Measurements from ENCODE around the gene TREML2.
"Not testable (repeated sequence)": the region's sequence is repeated elsewhere in the genome, so short reads cannot be mapped to it uniquely, and the experiment has no call there.

TREML2 gene

DNA sequence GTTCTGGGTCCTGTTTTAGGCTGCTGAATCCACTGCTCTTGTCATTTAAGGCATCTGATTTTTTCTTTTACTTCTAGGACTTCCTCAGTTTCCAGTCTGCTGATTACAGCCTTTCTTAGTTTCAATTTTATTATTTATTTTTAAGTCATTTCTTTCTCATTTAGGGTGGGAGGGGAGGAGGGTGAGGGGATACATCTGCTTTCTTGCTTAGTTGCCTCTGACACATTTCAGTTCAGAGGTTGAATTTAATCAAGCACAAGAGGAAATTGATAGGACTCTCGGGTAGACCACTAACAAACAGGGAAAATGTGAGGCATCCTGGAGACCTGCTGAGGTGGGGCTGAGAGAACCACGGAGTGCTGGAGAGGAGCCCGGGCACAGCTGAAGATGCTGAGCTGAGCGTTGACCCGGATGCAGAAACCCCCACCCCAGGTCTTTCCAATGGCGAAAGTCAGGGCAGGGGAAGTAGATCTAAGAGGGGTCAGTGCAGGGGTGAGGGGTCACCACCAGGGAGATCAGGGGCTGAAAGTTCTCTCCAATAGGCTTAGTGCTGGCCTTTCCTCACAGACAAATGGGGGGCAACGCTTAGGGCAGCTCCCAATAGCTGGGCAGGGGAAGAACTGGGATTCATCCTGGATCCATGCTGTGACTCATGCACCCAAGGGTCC is 7.6 kb upstream of the TREML2 start:
- DNase-seq, result no peak

DNA sequence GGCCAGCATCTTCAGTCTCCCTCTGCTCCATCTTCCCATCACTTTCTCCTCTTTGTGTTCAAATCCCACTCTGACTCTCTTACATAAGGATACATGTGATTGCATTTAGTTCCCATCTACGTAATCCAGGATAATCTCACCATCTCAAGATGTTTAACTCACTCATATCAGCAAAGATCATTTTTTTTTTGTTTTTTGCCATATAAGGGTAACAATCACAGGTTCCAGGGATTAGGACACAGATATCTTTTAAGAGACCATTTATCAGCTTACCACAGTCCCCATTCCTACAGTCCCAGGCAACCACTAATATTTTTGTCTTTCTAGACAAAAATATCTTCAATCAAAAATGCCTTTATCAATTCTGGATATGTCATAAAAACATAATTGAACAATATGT is 3.2 kb upstream of the TREML2 start:
- DNase-seq, result no peak

DNA sequence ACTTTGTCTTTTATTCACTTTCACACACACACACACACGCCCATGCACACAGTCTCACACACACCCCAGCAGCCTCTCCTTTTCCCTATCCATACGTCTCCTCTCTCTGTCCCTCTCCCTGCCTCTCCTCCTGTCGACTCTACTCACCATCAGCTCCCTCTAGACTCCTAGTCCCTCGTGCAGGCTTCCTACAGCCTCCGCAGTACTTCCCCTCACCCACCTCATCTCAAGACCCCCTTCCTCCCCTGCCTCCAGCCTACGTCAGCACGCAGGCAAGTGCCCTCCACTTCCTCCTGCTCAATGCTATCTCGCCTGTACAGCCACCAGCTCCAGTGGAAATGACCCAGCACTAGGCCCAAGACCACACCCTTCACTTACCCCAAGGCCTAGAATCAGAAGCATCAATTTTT is 820 bp upstream of the TREML2 start:
- DNase-seq, result no peak

DNA sequence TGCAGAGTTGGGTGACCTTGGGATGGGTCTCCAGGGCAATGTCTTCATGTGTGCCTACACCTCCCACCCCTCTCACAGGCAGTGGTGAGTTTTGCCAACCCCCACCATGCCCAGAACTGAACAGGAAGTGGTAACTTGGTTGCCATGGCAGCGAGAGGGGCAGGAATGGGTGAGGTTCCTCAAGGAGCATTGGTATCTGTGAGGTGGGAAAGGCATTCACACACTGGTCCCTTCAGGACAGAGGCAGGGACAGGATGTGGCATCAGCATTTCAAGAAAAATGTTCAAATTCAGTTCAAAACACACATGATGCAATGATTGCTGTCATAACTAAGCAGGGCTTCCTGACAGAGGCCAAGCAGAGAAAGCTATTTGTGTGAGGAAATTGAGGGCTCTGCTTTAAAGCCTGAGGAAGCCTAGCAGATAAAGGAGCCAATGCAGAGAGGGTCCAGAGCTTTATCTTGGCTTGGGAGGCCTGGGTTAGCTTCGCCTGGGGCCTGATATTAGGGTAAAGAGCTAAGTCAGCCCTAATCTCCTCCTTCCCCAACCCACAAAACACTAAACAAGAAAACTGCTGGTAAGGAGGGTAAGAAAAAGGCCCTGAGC is 551 bp downstream of the TREML2 start:
- no peak for DNase-seq

DNA sequence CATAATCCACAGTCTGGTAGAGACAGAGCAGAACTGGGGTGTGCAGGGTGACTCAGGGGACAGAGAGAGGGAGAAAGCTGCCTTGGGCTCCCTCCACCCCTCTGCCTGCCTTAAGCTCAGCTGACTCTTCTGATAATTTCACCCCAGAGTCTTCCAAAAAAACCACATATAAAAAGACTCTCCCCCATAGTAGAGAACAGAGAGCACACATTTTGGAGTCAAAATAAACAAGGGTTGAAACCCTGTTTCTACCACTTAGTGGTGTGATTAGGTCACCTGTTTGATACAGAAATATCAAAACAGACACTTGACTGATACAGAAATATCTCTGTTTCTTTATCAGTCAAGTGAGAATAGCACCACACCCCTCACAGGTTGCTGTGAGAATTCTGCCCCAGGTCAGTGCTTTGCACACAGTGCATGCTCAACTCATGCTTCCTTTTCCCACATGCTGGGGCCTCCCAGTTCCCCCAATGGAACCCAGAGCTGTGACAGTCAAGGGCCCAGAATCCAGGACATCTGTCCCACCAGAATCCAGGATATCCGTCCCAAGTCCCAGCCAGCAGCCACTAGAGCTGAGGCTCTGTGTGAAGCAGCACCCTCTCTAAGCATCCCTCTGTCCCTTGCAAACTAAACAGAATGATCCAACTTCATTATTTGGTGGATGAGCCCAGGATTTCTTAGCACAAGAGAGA is 1.2 kb downstream of the TREML2 start:
- no peak for DNase-seq

DNA sequence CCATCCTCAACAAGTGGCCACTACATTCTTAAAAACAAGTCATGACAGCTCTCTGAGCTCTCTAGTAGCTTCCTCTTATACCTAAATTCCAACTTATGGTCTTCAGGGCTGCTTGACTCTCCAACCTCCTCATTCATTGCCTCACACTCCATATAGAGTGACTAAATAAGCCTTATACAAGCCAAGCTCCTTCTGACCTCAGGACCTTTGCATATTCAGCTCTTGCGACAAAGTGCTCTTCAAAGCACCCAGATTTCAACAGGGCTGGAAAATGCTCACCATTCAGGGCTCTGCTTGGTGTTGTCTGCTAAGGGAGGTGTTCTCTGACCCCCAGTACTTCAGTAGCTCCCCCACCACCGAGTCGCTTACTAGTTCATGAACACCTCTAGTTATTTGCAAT is 3.7 kb downstream of the TREML2 start:
- no peak for DNase-seq

DNA sequence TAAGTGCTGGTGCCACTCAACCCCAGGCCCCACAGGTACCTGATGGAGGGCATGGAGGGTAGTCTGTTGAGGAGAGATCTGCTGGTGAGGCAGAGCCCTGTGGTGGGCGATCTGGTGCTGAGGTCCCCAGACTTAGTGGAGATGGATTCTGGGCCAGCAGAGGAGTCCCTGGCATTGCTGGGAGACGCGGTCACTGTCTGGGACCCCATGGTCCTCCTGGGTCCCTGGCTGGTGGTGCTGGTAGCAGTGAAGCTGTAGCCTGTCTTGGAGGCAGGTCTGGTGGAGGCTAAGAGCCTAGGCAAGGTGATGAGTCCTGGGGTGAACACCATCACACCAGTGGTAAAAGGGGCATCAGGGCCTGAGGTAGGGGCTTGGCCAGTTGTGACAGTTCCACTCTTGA is 6.6 kb downstream of the TREML2 start:
- no peak for DNase-seq

DNA sequence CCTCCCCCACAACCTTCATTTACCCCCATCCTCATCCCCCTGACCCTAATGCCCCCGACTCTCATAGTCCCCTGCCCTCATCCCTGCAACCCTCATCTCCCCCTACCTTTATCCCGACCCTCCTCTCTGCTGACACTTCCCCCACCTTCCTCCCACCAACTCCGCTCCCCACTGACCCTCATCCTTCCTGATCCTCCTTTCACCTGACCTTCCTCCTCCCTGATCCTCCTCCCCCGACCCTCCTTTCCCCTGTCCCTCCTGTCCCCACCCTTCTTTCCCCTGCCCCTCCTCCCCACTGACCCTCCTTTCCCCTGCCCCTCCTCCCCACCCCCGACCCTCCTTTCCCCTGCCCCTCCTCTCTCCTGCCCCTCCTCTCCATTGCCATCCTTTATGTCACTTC is 7.1 kb downstream of the TREML2 start:
- DNase-seq, result no peak

DNA sequence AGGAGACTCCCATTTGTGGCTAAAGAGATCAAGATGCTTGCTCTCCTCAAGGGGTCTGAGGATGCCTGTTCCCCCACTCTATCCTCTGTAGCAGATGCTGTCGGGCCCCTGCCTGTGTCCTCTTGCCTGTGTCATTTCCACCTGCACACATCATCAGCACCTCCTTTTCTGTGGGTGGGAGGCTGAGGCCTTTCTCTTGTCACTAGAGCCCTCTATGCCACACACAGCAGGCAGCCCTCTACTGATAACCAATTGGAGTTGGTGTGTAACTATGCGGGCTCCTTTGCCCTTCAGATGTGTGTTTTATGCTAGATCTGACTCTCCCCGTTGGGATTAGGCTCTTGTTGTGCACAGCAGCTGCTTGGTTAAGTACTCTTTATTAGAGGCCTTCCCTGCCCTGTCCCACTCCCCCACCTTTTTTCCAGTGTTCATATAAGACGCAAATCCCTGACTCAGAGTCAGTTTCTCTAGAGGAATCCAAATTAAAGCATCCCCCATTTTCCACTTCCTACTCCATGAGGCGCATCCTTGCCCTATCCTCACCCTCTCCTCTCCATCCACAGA is 7.7 kb downstream of the TREML2 start:
- DNase-seq, result no peak

DNA sequence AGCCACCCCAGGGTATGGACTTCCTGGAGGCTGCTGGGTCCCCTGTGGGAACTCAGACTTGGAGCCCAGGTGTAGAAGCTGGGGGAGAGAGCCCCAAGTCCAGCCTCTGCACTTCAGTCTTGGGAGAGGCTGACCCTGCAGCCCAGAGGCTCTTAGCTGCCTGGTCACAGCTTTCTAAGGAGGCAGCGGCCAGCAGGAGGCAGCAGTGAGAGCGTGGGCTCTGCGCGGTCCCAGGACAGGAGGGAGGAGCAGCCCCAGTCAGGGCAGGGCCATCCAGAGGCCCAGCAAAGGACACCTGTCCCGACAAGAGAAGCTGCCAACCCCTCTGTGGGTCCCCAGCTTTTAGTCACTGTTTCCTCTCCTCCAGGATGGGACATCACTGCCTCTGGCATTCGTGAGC is 9.4 kb downstream of the TREML2 start:
- DNase-seq, result no peak

DNA sequence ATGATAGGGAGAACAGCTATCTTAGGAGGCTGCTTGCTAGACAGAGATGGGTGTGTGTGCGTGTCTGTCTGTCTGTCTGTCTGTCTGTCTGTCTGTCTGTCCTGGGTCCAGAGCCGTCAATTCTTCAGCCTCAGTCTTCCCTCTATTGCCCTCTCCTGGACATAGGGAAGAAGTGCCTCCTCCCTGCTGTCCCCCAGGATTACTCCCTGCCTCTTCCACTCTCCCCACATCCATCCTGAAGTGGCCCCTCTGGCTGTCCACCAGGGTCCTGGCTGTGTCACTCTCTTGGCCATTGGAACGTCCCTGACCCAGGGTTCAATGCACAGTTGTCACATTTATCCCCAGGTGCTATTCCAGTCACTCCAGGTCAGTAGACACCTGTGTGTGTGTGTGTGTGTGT is 10.2 kb downstream of the TREML2 start:
- no peak for DNase-seq

DNA sequence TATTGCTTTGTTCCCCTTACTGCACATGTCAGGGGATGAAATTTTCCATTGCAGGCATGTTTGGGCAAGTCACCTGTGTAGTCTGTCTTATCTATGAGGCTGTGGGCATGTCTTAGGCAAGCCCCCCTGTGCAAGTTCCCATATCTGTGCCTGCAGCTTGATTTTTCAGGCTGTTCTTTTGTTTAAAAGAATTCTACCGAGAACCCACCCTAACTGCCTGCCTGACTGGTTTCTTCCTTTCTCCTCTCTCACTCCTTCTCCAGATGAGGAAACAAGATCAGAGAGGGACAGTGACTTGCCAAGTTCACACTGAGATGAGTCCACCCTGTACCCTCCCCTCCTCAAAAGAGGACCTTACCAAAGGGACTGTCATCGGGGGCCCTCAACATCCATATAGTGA is 11.0 kb downstream of the TREML2 start:
- DNase-seq, result no peak

DNA sequence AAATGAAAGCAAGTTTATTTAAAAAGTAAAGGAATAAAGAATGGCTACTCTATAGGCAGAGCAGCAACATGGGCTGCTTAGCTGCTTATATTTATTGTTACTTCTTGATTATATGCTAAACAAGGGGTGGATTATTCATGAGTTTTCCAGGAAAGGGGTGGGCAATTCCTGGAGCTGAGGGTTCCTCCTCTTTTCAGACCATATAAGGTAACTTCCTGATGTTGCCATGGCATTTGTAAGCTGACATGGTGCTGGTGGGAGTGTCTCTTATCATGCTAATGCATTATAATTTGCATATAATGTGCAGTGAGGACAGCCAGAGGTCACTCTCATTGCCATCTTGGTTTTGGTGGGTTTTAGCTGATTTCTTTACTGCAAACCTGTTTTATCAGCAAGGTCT is 11.9 kb downstream of the TREML2 start:
- not testable (repeated sequence) for DNase-seq

DNA sequence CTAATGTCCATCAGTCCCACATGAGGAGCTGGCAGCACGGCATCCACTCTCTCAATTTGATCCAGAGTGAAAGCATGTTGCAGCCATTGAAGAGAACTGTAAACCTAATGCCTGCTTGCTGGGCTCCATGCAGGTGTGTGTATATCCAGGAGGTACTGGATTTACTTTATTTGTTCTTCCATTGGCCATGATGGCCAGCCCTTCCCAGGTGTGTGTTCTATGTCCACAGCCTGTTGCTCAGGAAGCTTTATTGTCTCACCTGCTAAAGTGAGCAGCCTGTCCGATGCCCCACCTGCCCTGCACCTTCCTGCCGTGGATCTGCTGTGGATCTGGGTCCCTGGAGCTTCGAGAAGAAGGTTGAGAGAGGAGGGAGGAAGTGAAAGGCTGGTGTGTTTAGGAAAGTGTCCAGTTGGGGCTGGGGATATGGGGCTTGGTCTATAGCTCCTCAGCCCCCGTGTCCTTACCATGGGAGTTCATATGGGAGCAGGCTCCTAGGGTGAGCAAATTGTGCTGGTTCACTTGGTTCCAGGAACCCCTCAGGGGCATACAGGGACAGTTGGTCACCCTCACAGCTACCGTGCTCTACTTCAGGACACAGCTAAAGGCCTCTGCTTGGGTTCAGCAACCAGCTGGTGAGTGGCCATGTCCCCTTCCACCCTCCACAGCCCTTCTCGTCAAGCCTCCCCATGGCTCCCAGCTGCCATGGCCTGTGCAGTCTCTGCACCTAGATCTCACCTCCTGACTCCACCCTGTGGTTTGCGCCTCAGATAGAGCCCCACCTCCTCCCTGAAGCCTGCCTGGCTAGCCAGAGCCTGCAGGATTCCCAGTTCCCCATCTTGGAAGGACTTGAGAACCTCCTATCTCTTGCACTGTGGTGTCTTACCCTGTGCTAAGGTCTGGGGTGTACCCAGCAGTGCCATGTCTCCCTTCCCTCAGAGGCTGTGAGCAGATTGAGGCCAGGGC is 12.7 kb downstream of the TREML2 start:
- no peak for DNase-seq

DNA sequence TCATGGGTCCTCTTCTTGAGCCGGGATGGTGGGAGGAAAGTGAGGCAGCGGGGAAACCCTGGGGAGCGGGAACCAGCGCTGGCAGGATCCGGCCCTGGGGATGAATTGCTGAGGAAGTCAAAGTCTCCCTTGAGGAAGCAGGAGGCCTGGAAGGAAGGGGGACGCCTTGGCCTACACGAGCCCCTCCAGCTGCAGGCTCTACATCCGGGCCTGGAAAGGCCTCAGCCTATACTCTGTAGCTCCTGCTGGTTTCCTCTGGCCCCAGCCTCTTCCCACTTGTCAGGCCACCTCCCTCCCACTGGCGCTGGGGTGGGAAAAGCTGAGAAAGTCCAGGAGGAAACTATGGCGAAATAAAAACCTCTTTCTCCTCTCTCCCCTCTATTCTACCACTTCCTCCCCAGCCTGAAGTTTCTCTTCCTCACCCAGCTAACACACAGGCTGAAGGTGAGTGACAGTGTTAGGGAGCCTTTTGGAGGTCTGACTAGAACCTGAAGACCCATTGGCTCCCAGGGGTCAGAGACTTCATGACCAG is 14.9 kb downstream of the TREML2 start:
- no peak for DNase-seq

DNA sequence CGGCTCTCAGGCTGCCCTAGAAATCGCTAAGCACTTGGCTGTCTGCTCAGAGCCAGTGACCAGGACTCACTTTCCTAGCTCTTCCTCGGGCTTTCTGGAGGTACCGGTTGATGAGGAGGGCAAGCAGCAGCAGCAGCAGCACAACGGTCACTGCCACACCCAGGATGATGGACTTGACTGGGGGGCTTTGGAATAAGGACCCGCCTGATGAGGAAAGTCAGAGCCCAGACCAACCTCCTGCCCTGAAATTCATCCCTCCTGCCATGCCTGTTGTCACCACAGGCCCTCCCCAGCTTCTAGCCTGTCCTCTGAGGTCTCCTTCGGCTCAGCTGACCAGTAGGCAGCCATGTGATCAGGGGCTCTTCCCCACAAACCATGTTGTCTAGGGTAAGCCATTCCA is 16.2 kb downstream of the TREML2 start:
- no peak for DNase-seq

DNA sequence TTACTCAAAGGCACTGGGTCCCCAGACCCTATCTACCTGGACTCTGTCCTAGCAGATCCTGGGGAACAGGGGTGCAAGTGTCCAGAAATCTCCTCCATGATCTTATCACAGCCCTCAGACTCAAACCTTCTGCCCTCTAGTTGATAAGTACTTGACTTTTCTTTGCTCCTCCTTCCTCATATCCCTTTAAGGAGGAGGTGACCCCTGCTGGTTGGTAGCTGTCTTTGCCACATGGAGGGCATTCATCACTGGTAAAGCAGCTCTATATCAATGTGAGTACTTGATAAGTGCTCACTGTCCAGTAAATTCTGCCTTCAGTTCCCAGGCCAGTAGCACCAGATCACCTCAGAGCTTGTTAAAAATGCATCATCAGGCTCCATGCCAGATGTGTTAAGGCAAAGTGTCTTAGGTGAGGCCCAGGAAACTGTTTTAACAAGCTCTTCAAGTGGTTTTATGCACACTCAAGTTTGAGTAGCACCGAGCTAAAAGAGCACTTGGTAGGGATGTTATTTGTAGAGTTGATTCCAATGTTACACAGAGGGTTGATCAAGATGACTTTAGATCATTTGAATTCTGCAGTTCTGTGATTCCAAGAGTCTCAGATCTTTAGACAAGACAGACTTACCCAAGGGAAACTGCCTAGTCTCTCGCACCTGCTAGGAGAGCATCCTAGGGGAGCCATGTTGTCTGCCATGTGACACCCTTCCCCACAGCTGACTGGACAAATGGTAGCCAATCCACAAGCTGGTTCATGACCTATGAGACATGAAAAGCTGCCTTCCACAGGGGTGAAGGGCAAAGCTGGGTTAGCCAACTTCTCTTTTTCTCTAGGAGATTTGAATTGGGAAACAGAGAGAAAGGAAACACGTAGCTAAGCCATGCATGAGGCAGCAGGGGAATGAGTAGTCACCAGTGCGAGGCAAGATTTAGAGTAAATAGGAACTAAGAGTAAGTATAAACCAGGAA is 18.6 kb downstream of the TREML2 start:
- DNase-seq, result no peak

DNA sequence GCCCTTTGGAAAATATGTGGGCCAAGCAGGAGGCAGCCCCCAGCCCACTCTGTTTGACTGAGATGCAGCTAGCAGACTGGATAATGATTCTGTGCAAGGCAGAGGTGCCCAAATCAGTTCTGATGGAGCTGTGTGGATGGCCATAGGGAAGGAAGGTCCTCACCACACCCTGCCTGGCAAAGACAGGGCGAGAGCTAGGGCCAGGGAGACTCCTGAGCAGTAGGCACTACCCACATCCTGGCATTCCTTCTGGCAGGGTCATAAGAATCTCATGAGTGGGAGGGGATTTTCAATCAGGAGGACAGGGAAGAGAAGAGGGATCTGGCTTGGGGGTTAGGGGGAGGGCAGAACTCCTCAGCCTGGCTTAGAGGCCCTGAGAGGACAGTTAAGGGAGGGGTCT is 19.4 kb downstream of the TREML2 start:
- no peak for DNase-seq

DNA sequence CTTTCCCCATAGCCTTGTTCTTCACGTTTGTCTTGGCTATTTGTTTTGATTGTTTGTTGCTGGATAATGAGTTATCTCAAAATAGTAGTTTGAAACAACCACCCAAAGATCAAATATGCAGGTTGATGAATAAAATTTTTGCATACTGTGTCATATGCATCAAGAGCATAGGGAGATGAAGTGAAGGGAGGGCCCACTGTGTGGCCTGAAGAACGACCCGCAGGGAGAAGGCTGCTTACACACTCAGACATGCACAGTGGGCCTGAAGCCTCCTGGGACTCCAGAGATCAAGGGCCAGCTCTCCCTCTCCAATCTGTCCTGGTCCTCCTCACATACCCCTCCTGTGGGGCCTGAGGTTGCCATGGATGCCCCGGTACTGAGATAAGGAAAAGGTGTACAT is 21.8 kb downstream of the TREML2 start:
- DNase-seq, result no peak

DNA sequence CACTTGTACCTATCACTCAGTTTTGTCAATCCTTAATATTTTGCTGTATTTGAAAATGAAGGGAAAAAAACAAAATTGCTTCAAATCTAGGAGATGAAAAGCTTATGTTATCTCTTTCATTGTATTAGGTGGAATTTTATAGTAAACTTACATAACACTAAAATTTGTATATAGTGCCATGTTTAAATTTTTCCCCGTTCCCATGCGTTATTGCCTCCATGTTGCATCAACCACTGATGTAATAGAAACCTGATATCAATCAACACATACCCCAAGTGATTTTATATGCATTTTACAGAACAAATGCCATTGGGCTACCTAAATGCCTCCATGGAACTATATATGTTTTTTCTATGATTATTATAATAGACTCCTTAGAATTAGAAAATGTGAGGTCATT is 23.3 kb downstream of the TREML2 start:
- DNase-seq, result no peak

DNA sequence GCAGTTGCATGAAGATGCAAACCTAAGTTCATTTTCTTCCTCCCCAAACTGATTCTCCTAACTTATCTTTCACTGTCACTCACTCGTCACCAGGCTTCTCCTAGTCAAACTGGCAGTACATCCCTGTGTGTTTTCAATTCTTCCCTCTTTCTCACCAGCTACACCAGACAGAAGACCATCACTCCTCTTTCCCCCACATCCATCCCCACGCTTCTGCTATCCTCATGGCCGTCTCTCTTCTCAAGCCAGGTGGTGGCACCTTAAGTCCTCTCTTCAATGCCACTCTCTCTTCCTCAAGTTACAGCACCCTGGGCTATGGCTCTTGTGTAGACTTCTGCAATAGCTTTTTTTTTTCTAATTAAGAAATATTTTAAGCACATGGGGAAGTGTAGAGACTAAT is 23.7 kb downstream of the TREML2 start:
- no peak for DNase-seq

DNA sequence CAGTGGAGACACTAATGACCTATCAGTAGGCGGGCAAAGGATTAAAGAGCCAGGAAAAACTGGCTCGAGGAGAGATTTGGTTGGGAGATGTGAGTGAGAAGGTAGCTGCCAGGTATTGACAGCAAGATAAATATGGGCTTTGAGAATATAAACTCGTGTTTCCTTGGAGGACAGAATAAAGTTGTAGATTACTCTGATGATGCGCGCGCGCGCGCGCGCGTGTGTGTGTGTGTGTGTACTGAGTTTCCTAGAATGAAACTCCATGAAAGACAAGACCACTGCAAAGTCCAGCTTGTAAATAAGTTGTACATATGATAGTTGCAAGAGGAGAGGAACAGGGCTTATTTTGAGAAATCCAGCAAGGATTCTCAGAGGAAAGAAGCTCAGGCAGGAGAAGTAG is 24.8 kb downstream of the TREML2 start:
- no peak for DNase-seq

Data from GOT3 (cell line).